Astrocyte of the spinal cord (primary cell): ENCODE results near the gene CIP2A.
"Not testable (repeated sequence)": the region's sequence is repeated elsewhere in the genome, so short reads cannot be mapped to it uniquely, and the experiment has no call there.

ENCODE experiments used
- DNase-seq: peaks from one replicate; pipeline ENCODE4 v3.0.0; 2011; ENCODE audit warnings: low read depth, low spot score
- H3K4me3 ChIP-seq: 2 replicates; pipeline ENCODE4 v1.5.1; 2011; ENCODE audit warnings: low read depth, mild to moderate bottlenecking, low read length, moderate library complexity
- in situ Hi-C: cut with HindIII; loops from 2 replicates; pipeline ENCODE4 v1.10.0; 2017; ENCODE audit warnings: low sequenced_read_pairs
- TF ChIP-seq, protein P1 (sequence below): IDR thresholded peaks from 2 replicates; pipeline ENCODE4 v1.5.1; 2012; ENCODE audit warnings: low read depth, mild to moderate bottlenecking, low read length, inconsistent platforms

CIP2A gene

GRCh38 chr3:108589081-108589997 is at the start of gene CIP2A, which contains the start of gene DZIP3:
Gene CIP2A (minus strand): TSS chr3:108589438. CDS start chr3:108589375, 63 bp downstream.
Gene DZIP3 (plus strand): TSS chr3:108589722. CDS start chr3:108605407, 15,685 bp downstream.
- TF ChIP-seq, protein P1, sequence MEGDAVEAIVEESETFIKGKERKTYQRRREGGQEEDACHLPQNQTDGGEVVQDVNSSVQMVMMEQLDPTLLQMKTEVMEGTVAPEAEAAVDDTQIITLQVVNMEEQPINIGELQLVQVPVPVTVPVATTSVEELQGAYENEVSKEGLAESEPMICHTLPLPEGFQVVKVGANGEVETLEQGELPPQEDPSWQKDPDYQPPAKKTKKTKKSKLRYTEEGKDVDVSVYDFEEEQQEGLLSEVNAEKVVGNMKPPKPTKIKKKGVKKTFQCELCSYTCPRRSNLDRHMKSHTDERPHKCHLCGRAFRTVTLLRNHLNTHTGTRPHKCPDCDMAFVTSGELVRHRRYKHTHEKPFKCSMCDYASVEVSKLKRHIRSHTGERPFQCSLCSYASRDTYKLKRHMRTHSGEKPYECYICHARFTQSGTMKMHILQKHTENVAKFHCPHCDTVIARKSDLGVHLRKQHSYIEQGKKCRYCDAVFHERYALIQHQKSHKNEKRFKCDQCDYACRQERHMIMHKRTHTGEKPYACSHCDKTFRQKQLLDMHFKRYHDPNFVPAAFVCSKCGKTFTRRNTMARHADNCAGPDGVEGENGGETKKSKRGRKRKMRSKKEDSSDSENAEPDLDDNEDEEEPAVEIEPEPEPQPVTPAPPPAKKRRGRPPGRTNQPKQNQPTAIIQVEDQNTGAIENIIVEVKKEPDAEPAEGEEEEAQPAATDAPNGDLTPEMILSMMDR: no peak
- in situ Hi-C loops: no loop called here
- H3K4me3 ChIP-seq: peak within 1 kb of the TSS; percentile 74
- peak; percentile 97 for DNase-seq

- no peak overlapping the region for H3K4me3 ChIP-seq
- DNase-seq: no peak
- TF ChIP-seq, protein P1: no peak
- in situ Hi-C loops: no loop called here
These were observed 40.7 kb upstream of the CIP2A start for GRCh38 chr3:108629974-108630373.

GRCh38 chr3:108623504-108623903 is 34.3 kb upstream of the CIP2A start:
- TF ChIP-seq, protein P1: no peak
- DNase-seq: no peak
- no peak overlapping the region for H3K4me3 ChIP-seq
- in situ Hi-C loops: no loop called here

- in situ Hi-C loops: no loop called here
- TF ChIP-seq, protein P1: no peak
- H3K4me3 ChIP-seq: no peak overlapping the region
- DNase-seq: no peak
These were observed 31.0 kb upstream of the CIP2A start for GRCh38 chr3:108620250-108620649.

- H3K4me3 ChIP-seq, in situ Hi-C loops, DNase-seq: not testable (repeated sequence)
These were observed 26.9 kb upstream of the CIP2A start for GRCh38 chr3:108616090-108616489.

DNA sequence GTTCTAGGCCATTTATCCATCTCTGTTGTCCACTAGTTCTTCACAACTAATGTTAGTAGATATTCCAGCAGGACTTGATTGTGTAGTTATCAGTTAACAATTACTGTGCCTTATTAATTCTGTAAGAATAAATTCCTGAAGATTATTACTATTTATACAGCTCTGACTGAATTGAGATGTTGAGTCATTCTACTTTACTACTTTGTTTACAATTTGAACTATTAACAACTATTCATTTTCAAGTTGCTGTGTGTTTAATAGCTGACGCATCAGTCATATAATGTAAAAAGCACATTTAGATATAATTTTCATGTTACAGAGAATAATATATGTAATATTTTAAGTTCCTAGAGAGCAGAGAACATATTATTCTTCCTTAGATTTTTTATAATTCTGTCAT is 21.4 kb upstream of the CIP2A start:
- no peak overlapping the region for H3K4me3 ChIP-seq
- in situ Hi-C loops: no loop called here
- TF ChIP-seq, protein P1: no peak
- DNase-seq: no peak

DNA sequence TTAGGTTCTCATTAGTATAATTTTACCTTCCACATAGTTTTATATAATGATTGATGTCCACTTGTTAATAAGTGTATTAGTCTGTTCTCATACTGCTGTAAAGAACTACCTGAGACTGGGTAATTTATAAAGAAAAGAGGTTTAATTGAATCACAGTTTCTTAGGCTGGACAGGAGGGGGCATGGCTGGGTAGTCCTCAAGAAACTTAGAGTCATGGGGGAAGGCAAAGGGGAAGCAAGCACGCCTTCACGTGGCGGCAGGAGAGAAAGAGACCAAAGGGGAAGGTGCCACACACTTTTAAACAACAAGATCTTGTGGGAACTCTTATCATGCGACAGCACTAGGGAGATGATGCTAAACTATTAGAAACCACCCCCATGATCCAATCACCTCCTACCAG is 19.5 kb upstream of the CIP2A start:
- H3K4me3 ChIP-seq: no peak overlapping the region
- no peak for DNase-seq
- in situ Hi-C loops: no loop called here
- TF ChIP-seq, protein P1: no peak
